OCI-LY7 (cell line): ENCODE measurements around the gene FIP1L1. TPM values are rescaled to one million over a fixed set of nuclear protein-coding genes. Genes with fewer than 3 reads are reported as not detected.
"Not testable (repeated sequence)": the region's sequence is repeated elsewhere in the genome, so short reads cannot be mapped to it uniquely, and the experiment has no call there.

Source experiments
- BruUV-seq: library from RNA; stranded (reverse); fragments of 400-500 nt; replicated peaks from 2 replicates; lab custom pipeline; 2021; lab: Mats Ljungman, UMichigan
- CTCF ChIA-PET: fragments of 300-600 bp; sonication (Branson Sonifier 250); formaldehyde crosslinking; loops from one replicate; lab custom pipeline; 2022; ENCODE audit warnings: antibody characterized with exemption; ENCODE audit not compliant: unreplicated experiment; lab: Charles Lee
- POLR2A ChIA-PET: fragments of 300-600 bp; sonication (Branson Sonifier 250); formaldehyde crosslinking; loops from one replicate; lab custom pipeline; 2022; ENCODE audit warnings: antibody characterized with exemption; lab: Charles Lee
- DNase-seq: peaks from one replicate; pipeline ENCODE4 v3.0.0-alpha.2; 2015; ENCODE audit warnings: low spot score
- H2AFZ ChIP-seq: fragments of 200-600 bp; sonication (generic), shearing (Covaris generic); 2 replicates; pipeline ENCODE4 v1.6.1; 2014; ENCODE audit warnings: mild to moderate bottlenecking, antibody characterized with exemption, low read length, moderate library complexity
- H3K27ac ChIP-seq: fragments of 200-600 bp; sonication (generic); 2 replicates; pipeline ENCODE4 v1.5.1; 2014; ENCODE audit warnings: mixed run types, low read depth, mild to moderate bottlenecking, moderate library complexity, low read length, inconsistent platforms; ENCODE audit not compliant: poor library complexity, severe bottlenecking
- H3K36me3 ChIP-seq: fragments of 200-600 bp; sonication (generic); 2 replicates; pipeline ENCODE4 v1.6.1; 2014; ENCODE audit warnings: mild to moderate bottlenecking, antibody characterized with exemption, low read length, moderate library complexity, mixed read lengths; ENCODE audit not compliant: insufficient read depth
- H3K4me1 ChIP-seq: fragments of 200-600 bp; sonication (generic); 2 replicates; pipeline ENCODE4 v1.5.1; 2014; ENCODE audit warnings: mild to moderate bottlenecking, low read length; ENCODE audit not compliant: insufficient read depth, poor library complexity, severe bottlenecking
- H3K4me2 ChIP-seq: fragments of 200-600 bp; sonication (generic); 2 replicates; pipeline ENCODE4 v1.6.1; 2014; ENCODE audit warnings: mild to moderate bottlenecking, low read length
- H3K4me3 ChIP-seq: fragments of 200-600 bp; sonication (generic); 2 replicates; pipeline ENCODE4 v1.5.1; 2014; ENCODE audit warnings: mild to moderate bottlenecking, low read depth, low read length; ENCODE audit not compliant: poor library complexity, severe bottlenecking
- H3K79me2 ChIP-seq: fragments of 200-600 bp; sonication (generic); 2 replicates; pipeline ENCODE4 v1.6.1; 2016; ENCODE audit warnings: low read depth, mild to moderate bottlenecking, low read length, moderate library complexity, mixed read lengths; ENCODE audit not compliant: insufficient read depth
- H3K9me2 ChIP-seq: fragments of 200-600 bp; sonication (generic); 2 replicates; pipeline ENCODE4 v1.6.1; 2016; ENCODE audit warnings: mild to moderate bottlenecking, low read length, mixed read lengths; ENCODE audit not compliant: insufficient read depth
- H3K9me3 ChIP-seq: fragments of 200-600 bp; sonication (generic); 2 replicates; pipeline ENCODE4 v1.6.1; 2014; ENCODE audit warnings: mild to moderate bottlenecking, mixed run types, low read length, mixed read lengths
- H4K20me1 ChIP-seq: fragments of 200-600 bp; sonication (generic); 2 replicates; pipeline ENCODE4 v1.6.1; 2014; ENCODE audit warnings: mild to moderate bottlenecking, antibody characterized with exemption, low read length, moderate library complexity, mixed read lengths; ENCODE audit not compliant: insufficient read depth
- CTCF ChIP-seq: fragments of 200-600 bp; sonication (generic); conservative IDR thresholded peaks from 2 replicates; pipeline ENCODE4 v1.5.1; 2014; ENCODE audit warnings: mild to moderate bottlenecking, antibody characterized with exemption, low read length, moderate library complexity, mixed read lengths
- EZH2phosphoT487 ChIP-seq: fragments of 200-600 bp; sonication (generic); IDR thresholded peaks from 2 replicates; pipeline ENCODE4 v1.6.1; 2018; ENCODE audit warnings: low read depth, borderline replicate concordance, mild to moderate bottlenecking, mixed run types, antibody characterized with exemption, low read length, moderate library complexity, mixed read lengths
- intact Hi-C: fragments of 100-400 bp; cut with micrococcal nuclease; formaldehyde crosslinking; loops from one replicate; pipeline ENCODE4 v1.10.0; 2022; ENCODE audit not compliant: unreplicated experiment
- total RNA-seq, 2 experiments: library from RNA; depleted of rRNA in 1 of 2; stranded (reverse); fragments of >200 nt in 1 of 2; shearing (Covaris generic) in 1 of 2; gene quantifications; 2 replicates each; pipeline ENCODE4 v1.2.3, GENCODE V29; 2014 to 2022

Gene FIP1L1
- total RNA-seq, 2 experiments from 2014 or later: 73.2 to 86.9 TPM

- TF ChIP-seq CTCF (no peak), EZH2phosphoT487 (no peak)
- Histone ChIP-seq H3K4me3 (no peak overlapping the region), H2AFZ (no peak overlapping the region), H3K36me3 (peaks cover 51% of the 10 kb centered on the region), H3K27ac (no peak overlapping the region), H3K4me1 (no peaks in the 10 kb centered on the region), H3K4me2 (no peak overlapping the region), H3K9me3 (no peaks in the 10 kb centered on the region), H4K20me1 (no peaks in the 10 kb centered on the region), H3K9me2 (no peaks in the 10 kb centered on the region), H3K79me2 (no peaks in the 10 kb centered on the region)
- CTCF ChIA-PET: no interaction called here
- POLR2A ChIA-PET: interaction anchor here (1.4 kb wide), 1 partner anchor 12 kb away, joined by 4 read pairs; no protein-coding TSS in a partner anchor
- intact Hi-C loops: no loop called here
- no peak for DNase-seq
- no TSS peak for BruUV-seq
These were observed 85.9 kb downstream of the FIP1L1 start for GRCh38 chr4:53463340-53463739.

GRCh38 chr4:53465281-53465680 lies 87.8 kb downstream of the FIP1L1 start:
- ChIA-PET CTCF (no interaction called here), POLR2A (interaction anchor here (0.6 to 1.1 kb wide), 3 partner anchors 10 to 919 kb away, joined by 3 to 4 read pairs (median 3); no protein-coding TSS in a partner anchor)
- TF ChIP-seq EZH2phosphoT487 (no peak), CTCF (no peak)
- intact Hi-C loops: no loop called here
- Histone ChIP-seq H3K79me2 (no peaks in the 10 kb centered on the region), H3K4me1 (no peaks in the 10 kb centered on the region), H3K4me3 (no peak overlapping the region), H4K20me1 (no peaks in the 10 kb centered on the region), H3K4me2 (no peak overlapping the region), H3K9me2 (no peaks in the 10 kb centered on the region), H3K36me3 (peaks cover 31% of the 10 kb centered on the region), H2AFZ (no peak overlapping the region), H3K27ac (no peak overlapping the region), H3K9me3 (no peaks in the 10 kb centered on the region)
- no TSS peak for BruUV-seq
- no peak for DNase-seq

GRCh38 chr4:53465891-53466290 lies 88.5 kb downstream of the FIP1L1 start:
- H3K4me1 ChIP-seq: no peaks in the 10 kb centered on the region
- no peaks in the 10 kb centered on the region for H3K79me2 ChIP-seq
- no peak overlapping the region for H3K27ac ChIP-seq
- no peaks in the 10 kb centered on the region for H3K9me3 ChIP-seq
- DNase-seq: no peak
- no peak overlapping the region for H2AFZ ChIP-seq
- POLR2A ChIA-PET: no interaction called here
- H3K9me2 ChIP-seq: no peaks in the 10 kb centered on the region
- intact Hi-C loops: no loop called here
- TF ChIP-seq CTCF (no peak), EZH2phosphoT487 (no peak)
- no peak overlapping the region for H3K4me3 ChIP-seq
- CTCF ChIA-PET: no interaction called here
- H3K36me3 ChIP-seq: peaks cover 25% of the 10 kb centered on the region
- no TSS peak for BruUV-seq
- H3K4me2 ChIP-seq: no peak overlapping the region
- no peaks in the 10 kb centered on the region for H4K20me1 ChIP-seq

- CTCF ChIA-PET, H3K4me3 ChIP-seq, intact Hi-C loops, H3K79me2 ChIP-seq, H3K4me1 ChIP-seq, H3K9me3 ChIP-seq, H2AFZ ChIP-seq, BruUV-seq, H4K20me1 ChIP-seq, DNase-seq, H3K27ac ChIP-seq, POLR2A ChIA-PET, H3K4me2 ChIP-seq, H3K9me2 ChIP-seq: not testable (repeated sequence)
- H3K36me3 ChIP-seq: peaks cover 18% of the 10 kb centered on the region
These were observed 89.1 kb downstream of the FIP1L1 start for GRCh38 chr4:53466576-53466975.
